GM19467 (cell line): ENCODE results near the gene TBXA2R.
A peak's percentile ranks its signal among the peaks of the same experiment; 100 is the strongest.

Experiments used
- ATAC-seq: cut with Tn5 transposase; IDR thresholded peaks from one replicate; pipeline ENCODE4 v1.9.1; 2021; ENCODE audit warnings: mild to moderate bottlenecking, moderate library complexity; ENCODE audit not compliant: unreplicated experiment

TBXA2R gene

GRCh38 chr19:3556978-3557460, 49.7 kb downstream of the TBXA2R start:
- peak; percentile 24 for ATAC-seq

- ATAC-seq, result no peak
These were observed 50.2 kb downstream of the TBXA2R start for GRCh38 chr19:3556423-3556977.

- ATAC-seq, result no peak
These were observed 50.8 kb downstream of the TBXA2R start for GRCh38 chr19:3555653-3556422.

- no peak for ATAC-seq
These were observed 52.2 kb downstream of the TBXA2R start for GRCh38 chr19:3554254-3555083.

- no peak for ATAC-seq
These were observed 54.9 kb downstream of the TBXA2R start for GRCh38 chr19:3551792-3552095.

- ATAC-seq, result no peak
These were observed 55.5 kb downstream of the TBXA2R start for GRCh38 chr19:3550947-3551791.

GRCh38 chr19:3549816-3550215, 56.9 kb downstream of the TBXA2R start:
- no peak for ATAC-seq

GRCh38 chr19:3548606-3549005, 58.1 kb downstream of the TBXA2R start:
- ATAC-seq, result no peak

- ATAC-seq, result no peak
These were observed 58.9 kb downstream of the TBXA2R start for GRCh38 chr19:3547767-3548282.

- ATAC-seq, result no peak
These were observed 59.4 kb downstream of the TBXA2R start for GRCh38 chr19:3547301-3547731.

- no peak for ATAC-seq
These were observed 60.6 kb downstream of the TBXA2R start for GRCh38 chr19:3546119-3546518.

GRCh38 chr19:3545669-3546034, 61.0 kb downstream of the TBXA2R start:
- no peak for ATAC-seq

GRCh38 chr19:3544742-3545668, 61.7 kb downstream of the TBXA2R start:
- ATAC-seq, result no peak
